Urinary bladder (tissue), 4 donors: ENCODE measurements around the gene TAS2R39. TPM values are rescaled to one million over a fixed set of nuclear protein-coding genes. Genes with fewer than 3 reads are reported as not detected.
"Not testable (repeated sequence)": the region's sequence is repeated elsewhere in the genome, so short reads cannot be mapped to it uniquely, and the experiment has no call there.

ENCODE experiments used
- DNase-seq: peaks from one replicate; pipeline ENCODE4 v3.0.0-alpha.2; 2015; ENCODE audit errors: extremely low spot score
- H3K27ac ChIP-seq: one replicate; pipeline ENCODE4 v1.5.1; 2013; ENCODE audit warnings: low read depth, mild to moderate bottlenecking, moderate library complexity
- H3K36me3 ChIP-seq: one replicate; pipeline ENCODE4 v1.6.1; 2013; ENCODE audit warnings: mild to moderate bottlenecking, moderate library complexity; ENCODE audit not compliant: insufficient read depth
- H3K4me1 ChIP-seq: one replicate; pipeline ENCODE4 v1.6.1; 2013; ENCODE audit warnings: mild to moderate bottlenecking, moderate library complexity; ENCODE audit not compliant: insufficient read depth
- H3K4me3 ChIP-seq: one replicate; pipeline ENCODE4 v1.5.1; 2013; ENCODE audit warnings: low read depth, low read length
- WGBS: extraction: QIAGEN DNeasy Blood & Tissue Kit; methylation state at CpG from one replicate; pipeline ENCODE4 v1.1.7; 2013; 5-methylcytosine and 5-hydroxymethylcytosine counted together
- polyA plus RNA-seq: library from polyadenylated mRNA; stranded (reverse); fragments of 200-250 nt; gene quantifications from one replicate; pipeline ENCODE4 v1.2.3, GENCODE V29; 2013
- total RNA-seq: library from RNA; depleted of rRNA; stranded (reverse); fragments of >200 nt; gene quantifications from one replicate; pipeline ENCODE4 v1.2.3, GENCODE V29; 2014
- donor health status: healthy with polysubstance abuse.
- donor health status: healthy.

Gene TAS2R39
- total and polyA plus RNA-seq, 2 donors, result not detected

DNA sequence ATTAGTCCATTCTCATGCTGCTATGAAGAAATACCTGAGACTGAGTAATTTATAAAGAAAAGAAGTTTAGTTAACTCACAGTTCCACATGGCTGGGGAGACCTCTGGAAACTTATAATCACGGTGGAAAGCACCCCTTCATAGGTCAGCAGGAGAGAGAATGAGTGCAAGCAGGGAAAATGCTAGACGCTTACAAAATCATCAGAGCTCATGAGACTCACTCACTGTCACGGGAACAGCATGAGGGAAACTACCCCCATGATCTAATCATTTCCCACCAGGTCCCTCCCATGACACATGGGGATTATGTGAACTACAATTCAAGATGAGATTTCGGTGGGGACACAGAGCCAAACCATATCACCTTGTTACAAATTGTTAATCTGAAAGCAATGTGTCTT, 15.8 kb downstream of the TAS2R39 start:
- Histone ChIP-seq H3K4me3 (no peak overlapping the region), H3K36me3 (no peaks in the 10 kb centered on the region), H3K27ac (no peak overlapping the region), H3K4me1 (no peaks in the 10 kb centered on the region)
- no peak for DNase-seq
- WGBS, result 79% methylated on average over 4 of the region's 4 CpGs

DNA sequence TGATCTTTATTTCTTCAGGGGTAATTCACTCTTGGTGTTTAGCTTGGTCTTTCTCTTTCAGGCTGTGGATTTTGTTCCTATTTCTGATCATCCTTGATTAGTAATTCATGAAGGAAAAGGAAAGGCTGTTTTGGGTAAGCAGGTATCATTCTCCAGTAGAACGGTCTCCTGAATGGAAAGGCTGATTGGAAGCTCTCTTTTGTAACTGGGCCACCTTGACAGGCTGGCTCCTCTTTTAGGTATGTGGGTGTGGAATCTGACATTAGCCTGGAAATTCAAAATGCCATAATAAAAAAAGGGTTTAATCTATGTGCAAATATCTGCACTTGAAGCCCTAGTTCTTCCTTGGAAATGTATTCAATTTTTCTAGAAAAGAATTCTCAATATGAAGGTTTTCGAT, 18.9 kb downstream of the TAS2R39 start:
- no peak overlapping the region for H3K4me3 ChIP-seq
- no peak overlapping the region for H3K27ac ChIP-seq
- no peak for DNase-seq
- H3K36me3 ChIP-seq, result no peaks in the 10 kb centered on the region
- WGBS, result 94% methylated on average over 2 of the region's 2 CpGs
- no peaks in the 10 kb centered on the region for H3K4me1 ChIP-seq

DNA sequence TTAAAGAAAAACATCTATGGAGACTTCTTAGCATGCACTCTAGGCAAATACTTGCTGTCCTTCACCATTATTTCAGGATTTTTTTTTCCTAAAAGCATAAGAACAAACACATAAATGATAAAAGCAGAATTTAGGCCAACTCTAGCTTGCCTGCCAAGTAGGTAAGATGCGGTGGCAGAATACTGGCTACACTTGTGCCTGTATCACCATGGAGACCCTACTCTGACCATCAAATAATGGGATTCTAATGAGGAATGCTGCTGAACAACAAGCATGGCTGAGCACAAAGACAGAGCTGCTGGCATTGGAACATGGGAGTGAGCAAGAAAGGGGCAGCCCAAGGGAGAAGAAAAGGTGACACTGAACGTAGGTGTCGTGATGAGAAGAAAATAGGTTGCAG, 20.2 kb downstream of the TAS2R39 start:
- H3K27ac ChIP-seq, result no peak overlapping the region
- H3K4me1 ChIP-seq, result no peaks in the 10 kb centered on the region
- H3K4me3 ChIP-seq, result no peak overlapping the region
- WGBS, result 86% methylated on average over 3 of the region's 3 CpGs
- no peak for DNase-seq
- H3K36me3 ChIP-seq, result no peaks in the 10 kb centered on the region

DNA sequence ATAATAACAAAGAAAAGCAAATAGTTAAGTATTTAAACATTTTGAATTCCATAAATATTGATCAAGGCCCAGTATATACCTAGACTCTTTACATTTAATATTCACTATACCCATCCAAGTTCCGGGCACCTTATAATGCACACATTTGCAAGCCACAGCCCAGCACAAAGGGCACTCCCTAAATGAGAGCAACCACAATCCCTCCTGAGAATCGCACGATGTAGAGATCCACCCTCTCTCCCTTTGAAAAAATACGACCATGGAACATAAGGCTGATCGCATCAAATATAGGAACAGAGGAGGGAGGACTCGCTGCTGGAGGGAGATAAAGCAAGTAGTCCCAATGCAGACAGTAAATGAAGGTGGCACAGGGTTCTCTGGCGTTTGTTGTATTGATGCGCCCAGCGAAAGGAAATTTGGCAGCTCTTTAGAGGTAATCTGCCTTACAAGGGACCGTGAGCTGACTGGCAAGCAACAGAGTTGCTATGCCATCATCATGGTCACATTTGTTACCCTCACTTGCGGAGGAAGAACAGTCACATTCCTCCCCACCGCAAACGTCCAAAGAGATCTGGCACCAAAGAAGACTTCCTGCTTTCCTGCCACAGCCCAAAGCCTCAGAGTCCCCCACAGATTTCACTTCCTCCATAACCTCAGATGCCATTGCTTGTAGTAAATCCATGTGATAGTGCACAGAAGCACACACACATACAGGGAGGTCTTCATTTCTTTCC, 22.5 kb downstream of the TAS2R39 start:
- no peak overlapping the region for H3K4me3 ChIP-seq
- no peaks in the 10 kb centered on the region for H3K36me3 ChIP-seq
- DNase-seq, result no peak
- peaks cover 2% of the 10 kb centered on the region for H3K4me1 ChIP-seq
- no peak overlapping the region for H3K27ac ChIP-seq
- WGBS, result 72% methylated on average over 13 of the region's 13 CpGs

DNA sequence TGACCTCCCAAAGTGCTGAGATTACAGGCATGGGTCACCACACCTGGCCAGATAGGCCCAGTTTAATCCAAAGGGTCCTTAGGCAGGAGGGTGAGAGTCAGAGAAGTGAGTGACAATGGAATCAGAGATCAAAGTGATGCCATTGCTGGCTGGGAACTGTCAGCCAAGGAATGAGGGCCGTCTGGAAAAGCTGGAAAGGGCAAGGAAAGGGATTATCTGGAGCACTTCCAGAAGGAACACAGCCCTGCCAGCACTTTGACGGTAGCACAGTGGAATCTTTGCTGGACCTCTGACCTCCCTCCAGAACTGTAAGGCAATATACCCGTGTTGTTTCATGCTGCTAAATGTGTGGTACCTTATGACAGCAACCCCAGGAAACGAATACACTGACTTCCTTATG, 27.3 kb downstream of the TAS2R39 start:
- WGBS, result 32% methylated on average over 4 of the region's 4 CpGs
- DNase-seq, result no peak
- Histone ChIP-seq H3K36me3 (no peaks in the 10 kb centered on the region), H3K4me1 (peaks cover 2% of the 10 kb centered on the region), H3K27ac (no peak overlapping the region), H3K4me3 (no peak overlapping the region)

DNA sequence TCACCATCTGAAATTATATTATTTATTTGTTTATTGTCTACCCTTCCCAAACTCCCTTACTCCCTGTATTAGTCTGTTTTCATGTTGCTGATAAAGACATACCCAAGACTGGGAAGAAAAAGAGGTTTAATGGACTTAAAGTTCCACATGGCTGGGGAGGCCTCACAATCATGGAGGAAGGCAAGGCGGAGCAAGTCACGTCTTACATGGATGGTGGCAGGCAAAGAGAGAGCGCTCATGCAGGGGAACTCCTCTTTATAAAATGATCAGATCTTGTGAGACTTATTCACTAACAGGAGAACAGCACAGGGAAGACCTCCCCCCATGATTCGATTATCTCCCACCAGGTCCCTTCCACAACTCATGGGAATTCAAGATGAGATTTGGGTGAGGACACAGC, 30.3 kb downstream of the TAS2R39 start:
- H3K36me3 ChIP-seq, DNase-seq, H3K4me1 ChIP-seq, H3K27ac ChIP-seq, H3K4me3 ChIP-seq: not testable (repeated sequence)
- 93% methylated on average over 4 of the region's 4 CpGs for WGBS

DNA sequence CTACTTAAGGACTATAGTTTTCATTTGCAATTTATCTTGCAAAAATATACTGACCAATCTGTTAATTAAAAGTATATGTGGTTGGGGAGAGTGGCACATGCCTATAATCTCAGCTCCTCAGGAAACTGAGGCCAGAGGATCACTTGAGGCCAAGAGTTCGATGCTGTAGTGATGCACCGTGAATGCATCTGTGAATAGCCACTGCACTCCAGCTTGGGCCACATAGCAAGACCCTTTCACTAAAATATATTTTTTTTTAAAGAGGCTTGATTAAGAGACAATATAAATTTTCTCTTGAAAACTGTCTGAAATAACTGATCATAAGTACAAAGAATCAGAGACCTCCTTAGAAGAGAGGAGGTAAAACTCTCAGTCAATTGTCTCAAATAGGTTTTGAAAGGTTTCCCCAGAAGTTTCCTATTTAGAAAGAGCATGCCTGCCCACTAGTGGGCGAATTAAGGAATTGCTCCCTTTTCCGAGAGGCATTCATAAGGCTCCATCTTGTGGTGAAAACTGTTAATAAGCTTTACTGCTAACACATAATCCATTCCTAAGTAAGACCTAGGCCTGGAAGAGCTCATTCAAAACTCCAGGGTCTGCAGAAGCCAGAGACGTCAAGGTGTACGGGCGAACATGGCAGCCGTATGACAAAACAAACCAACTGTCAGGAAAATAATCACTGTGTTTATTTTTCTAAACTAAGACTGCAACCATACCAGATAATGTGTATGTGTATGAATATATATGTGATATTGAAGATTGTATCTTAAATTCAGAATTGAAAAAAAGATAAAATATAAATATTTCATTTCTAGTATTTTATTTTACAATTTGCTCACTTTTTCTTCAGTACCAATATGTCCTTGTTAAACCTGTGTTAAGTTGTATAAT, 31.8 kb downstream of the TAS2R39 start:
- H3K27ac ChIP-seq, result no peak overlapping the region
- WGBS, result 22% methylated on average over 8 of the region's 8 CpGs
- H3K4me3 ChIP-seq, result no peak overlapping the region
- H3K4me1 ChIP-seq, result no peaks in the 10 kb centered on the region
- H3K36me3 ChIP-seq, result no peaks in the 10 kb centered on the region
- DNase-seq, result peak; percentile 65

DNA sequence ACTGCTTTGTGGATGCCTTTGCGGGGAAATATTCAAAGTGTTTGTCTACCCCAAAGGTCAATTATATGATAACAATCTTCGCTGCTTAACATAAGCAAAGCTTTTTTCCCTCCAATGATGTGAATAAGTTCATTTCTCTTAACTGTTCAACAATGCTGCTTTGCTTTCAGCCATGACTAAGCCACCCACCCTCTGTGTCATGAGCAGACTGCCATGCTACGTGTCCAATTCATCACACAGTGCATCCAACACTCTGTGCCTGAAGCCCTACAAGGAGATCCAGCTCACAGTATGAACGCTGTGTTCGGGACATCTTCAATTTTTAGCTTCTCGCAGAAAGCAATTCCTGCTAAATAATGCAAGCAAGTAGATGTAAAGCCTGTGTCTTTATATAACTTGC, 32.9 kb downstream of the TAS2R39 start:
- no peaks in the 10 kb centered on the region for H3K4me1 ChIP-seq
- H3K4me3 ChIP-seq, result no peak overlapping the region
- H3K36me3 ChIP-seq, result no peaks in the 10 kb centered on the region
- no peak overlapping the region for H3K27ac ChIP-seq
- no peak for DNase-seq
- 66% methylated on average over 6 of the region's 6 CpGs for WGBS

DNA sequence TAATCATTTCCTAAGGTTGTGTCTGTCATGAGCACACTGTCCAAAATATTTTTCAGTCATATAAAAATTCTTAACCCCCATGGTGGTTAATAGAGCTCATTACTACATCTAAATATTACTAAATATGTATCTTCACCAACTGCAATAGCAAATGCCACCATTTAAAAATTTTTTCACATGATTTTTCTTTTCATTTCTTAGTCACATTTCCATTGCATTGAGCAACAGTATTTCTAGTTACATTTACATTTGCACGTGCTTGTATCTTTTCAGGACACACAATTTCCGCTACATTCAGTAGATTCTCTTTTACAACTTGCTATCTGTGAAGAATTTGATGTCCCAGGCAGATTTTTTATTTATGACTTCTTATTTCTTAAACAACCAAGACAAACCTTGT, 33.5 kb downstream of the TAS2R39 start:
- no peak overlapping the region for H3K4me3 ChIP-seq
- DNase-seq, result no peak
- H3K27ac ChIP-seq, result no peak overlapping the region
- no peaks in the 10 kb centered on the region for H3K36me3 ChIP-seq
- 86% methylated on average over 2 of the region's 2 CpGs for WGBS
- H3K4me1 ChIP-seq, result no peaks in the 10 kb centered on the region

DNA sequence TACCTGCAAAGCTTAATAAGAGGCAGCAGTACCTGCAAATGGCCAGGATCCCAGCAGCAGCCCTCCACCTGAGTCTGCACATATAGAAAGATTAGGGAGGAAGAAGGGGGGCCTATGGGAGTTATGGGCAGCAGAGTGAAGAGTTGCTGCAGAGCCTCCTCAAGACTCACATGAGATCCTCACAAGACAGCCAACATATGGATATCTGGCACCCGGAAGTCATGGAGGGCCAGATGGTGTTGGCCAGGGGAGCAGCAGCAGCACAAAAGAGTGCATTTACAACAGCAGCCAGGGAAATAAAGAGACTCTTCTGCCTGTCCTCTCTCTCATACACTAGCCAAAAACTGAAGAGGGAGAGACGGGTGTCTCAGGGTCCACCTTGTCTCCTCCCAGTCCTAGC, 34.6 kb downstream of the TAS2R39 start:
- 70% methylated on average over 2 of the region's 2 CpGs for WGBS
- no peaks in the 10 kb centered on the region for H3K36me3 ChIP-seq
- no peak for DNase-seq

DNA sequence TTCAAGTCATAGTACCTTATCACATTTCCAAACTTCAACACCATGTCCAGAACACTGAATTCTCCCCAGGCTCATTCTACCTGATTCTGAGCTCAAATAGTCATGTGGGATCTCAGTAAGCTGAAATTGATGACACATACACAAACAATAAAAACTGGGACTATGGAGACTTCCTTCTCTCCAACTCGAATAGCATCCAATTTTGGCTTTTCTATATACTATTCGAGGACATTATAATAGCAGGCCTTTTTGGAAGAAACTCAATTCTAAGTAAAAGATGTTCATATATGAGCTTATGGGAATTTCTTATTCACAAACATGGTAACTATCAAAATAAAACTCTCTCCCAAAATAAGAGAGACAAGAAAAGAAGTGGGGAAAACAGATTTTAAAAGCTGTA, 38.1 kb downstream of the TAS2R39 start:
- WGBS, result 66% methylated on average over 2 of the region's 2 CpGs

More for the DNA sequence above, 34.6 kb downstream of the TAS2R39 start:
- H3K4me3 ChIP-seq, result no peak overlapping the region
- H3K27ac ChIP-seq, result no peak overlapping the region
- H3K4me1 ChIP-seq, result no peaks in the 10 kb centered on the region

DNA sequence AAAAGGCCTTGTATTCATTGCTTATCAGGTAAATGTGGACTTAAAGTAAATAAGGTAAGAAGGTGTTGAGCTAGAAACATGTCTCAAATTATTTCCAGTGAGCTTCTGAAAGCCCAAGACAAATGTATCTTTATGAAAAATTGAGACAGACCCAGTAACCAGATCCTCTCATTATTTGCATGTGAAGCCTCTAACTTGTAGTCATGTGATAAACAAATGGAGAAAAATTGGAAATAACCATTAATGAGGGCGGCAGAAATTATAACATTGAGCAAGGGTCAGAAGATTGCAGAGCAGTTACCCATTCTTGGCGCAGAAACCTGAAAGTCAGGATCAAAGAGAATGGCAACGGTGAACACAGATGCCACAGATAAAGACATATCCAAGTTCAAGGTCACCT, 38.5 kb downstream of the TAS2R39 start, which contains the start of gene TAS2R40:
Gene TAS2R40, plus strand, starts transcription at position 301 of the 400 bp plus-strand sequence. Its CDS starts 42 bp downstream, at position 343.
- WGBS, result 87% methylated on average over 3 of the region's 3 CpGs
- Histone ChIP-seq H3K4me3 (no peak within 1 kb of the TSS), H3K4me1 (peaks cover 2% of the 10 kb centered on the region), H3K27ac (no peak within 1 kb of the TSS), H3K36me3 (no peaks in the 10 kb centered on the region)
- no peak for DNase-seq

More for the DNA sequence above, 38.1 kb downstream of the TAS2R39 start:
- Histone ChIP-seq H3K36me3 (no peaks in the 10 kb centered on the region), H3K4me1 (peaks cover 2% of the 10 kb centered on the region), H3K27ac (no peak overlapping the region), H3K4me3 (no peak overlapping the region)
- DNase-seq, result no peak

DNA sequence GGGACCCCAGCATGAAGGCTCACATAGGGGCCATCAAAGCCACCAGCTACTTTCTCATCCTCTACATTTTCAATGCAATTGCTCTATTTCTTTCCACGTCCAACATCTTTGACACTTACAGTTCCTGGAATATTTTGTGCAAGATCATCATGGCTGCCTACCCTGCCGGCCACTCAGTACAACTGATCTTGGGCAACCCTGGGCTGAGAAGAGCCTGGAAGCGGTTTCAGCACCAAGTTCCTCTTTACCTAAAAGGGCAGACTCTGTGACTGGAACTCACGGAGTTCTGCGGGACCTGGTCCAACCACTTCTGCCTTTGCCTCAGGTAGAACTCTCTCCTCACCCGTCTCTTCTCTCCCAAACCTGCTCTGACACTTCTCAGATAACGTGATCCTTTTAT, 39.6 kb downstream of the TAS2R39 start:
- WGBS, result 78% methylated on average over 7 of the region's 7 CpGs
- H3K4me3 ChIP-seq, result no peak overlapping the region
- no peaks in the 10 kb centered on the region for H3K36me3 ChIP-seq
- peaks cover 2% of the 10 kb centered on the region for H3K4me1 ChIP-seq
- no peak overlapping the region for H3K27ac ChIP-seq
- no peak for DNase-seq

DNA sequence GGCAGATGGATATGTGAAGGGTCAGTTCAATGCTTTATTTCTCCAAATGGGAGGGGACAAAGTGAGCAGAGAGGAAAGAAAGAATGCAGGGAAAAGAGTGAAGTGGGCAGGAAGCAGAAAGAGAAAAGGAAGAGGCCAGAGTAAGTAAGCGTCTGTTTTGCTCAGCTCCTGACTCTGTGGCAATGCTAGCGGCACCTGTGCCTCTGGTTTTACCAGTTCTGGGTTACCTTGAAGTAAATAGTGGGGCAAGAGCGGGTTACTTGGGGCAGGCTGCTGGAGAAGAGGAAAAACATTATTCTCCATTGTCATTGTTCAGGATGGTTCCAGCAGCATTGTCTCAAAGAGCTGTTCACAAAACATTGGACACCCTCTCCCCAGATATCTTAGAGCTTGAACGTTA, 40.6 kb downstream of the TAS2R39 start:
- peak; percentile 39 for DNase-seq
- Histone ChIP-seq H3K36me3 (no peaks in the 10 kb centered on the region), H3K4me1 (peaks cover 2% of the 10 kb centered on the region), H3K27ac (no peak overlapping the region), H3K4me3 (no peak overlapping the region)
- WGBS, result 69% methylated on average over 4 of the region's 4 CpGs
